AG09309 (cell line): Measurements from ENCODE around the gene STIMATE.

ENCODE experiments used
- DNase-seq: peaks from one replicate; pipeline ENCODE4 v3.0.0-alpha.2; 2010; ENCODE audit warnings: low read depth
- H3K4me3 ChIP-seq: 2 replicates; pipeline ENCODE4 v1.5.1; 2011; ENCODE audit warnings: mild to moderate bottlenecking, low read depth, low read length, moderate library complexity; ENCODE audit not compliant: control insufficient read depth
- TF ChIP-seq, protein P1 (sequence below): IDR thresholded peaks from 2 replicates; pipeline ENCODE4 v1.5.1; 2011; ENCODE audit warnings: mild to moderate bottlenecking, low read depth, low read length, inconsistent platforms; ENCODE audit not compliant: insufficient read depth, control insufficient read depth; ENCODE audit errors: missing control alignments

The STIMATE gene

DNA sequence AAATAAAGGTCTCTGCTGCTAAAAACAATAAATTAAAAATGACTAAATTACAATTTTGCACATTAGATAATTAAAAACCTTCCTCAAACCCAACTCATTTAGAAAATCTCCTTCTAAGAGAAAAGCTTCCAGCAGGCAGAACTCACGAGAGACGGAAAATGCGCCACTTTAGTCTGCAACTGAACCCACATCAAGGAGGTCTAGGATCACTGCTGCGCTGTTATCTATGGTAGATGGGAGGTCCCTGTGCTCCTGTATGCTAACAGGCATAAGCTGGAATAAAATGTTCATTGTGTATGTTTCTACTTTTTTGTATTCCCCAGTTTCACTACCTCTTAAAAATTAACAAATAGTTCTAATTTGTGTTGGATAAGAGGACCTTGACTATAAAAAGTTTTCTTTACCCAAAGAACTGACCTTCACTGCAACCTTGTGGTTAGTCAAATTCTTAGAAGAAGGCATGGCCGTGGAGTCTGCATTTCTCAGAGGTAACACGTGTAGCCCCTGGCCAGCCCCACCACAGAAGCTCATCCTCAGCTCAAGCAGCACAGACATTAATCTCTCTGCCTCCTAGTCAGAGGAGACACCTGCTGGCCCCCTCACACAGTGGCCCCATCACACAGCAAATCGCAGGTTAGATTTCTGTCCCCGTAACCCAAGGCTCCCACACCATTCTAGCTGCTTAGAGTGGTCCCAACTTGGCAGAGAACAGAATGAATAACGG is 22.3 kb downstream of the STIMATE start:
- TF ChIP-seq, protein P1, sequence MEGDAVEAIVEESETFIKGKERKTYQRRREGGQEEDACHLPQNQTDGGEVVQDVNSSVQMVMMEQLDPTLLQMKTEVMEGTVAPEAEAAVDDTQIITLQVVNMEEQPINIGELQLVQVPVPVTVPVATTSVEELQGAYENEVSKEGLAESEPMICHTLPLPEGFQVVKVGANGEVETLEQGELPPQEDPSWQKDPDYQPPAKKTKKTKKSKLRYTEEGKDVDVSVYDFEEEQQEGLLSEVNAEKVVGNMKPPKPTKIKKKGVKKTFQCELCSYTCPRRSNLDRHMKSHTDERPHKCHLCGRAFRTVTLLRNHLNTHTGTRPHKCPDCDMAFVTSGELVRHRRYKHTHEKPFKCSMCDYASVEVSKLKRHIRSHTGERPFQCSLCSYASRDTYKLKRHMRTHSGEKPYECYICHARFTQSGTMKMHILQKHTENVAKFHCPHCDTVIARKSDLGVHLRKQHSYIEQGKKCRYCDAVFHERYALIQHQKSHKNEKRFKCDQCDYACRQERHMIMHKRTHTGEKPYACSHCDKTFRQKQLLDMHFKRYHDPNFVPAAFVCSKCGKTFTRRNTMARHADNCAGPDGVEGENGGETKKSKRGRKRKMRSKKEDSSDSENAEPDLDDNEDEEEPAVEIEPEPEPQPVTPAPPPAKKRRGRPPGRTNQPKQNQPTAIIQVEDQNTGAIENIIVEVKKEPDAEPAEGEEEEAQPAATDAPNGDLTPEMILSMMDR = no peak
- no peak for DNase-seq
- H3K4me3 ChIP-seq = no peak overlapping the region

DNA sequence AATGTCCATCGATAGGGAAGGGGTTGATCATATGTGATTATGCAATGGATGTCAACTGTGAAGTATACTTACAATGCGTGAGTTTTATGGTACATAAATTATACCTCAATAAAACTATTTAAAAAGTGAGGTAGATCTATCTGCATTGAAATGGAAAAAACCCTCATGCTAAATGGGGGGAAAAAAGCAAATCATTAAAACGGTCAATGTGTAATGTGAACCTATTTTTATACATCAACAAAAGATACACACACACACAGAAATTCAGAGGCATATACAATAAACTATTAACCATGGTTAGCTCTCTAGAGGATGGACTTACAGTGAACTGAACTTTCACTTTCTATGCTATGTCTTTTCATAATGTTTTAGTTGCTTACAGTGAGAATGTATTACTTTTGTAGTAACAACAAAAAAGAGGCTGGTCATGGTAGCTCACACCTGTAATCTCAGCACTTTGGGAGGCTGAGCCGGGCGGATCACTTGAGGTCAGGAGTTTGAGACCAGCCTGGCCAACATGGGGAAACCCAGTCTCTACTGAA is 23.1 kb downstream of the STIMATE start:
- no peak for DNase-seq
- TF ChIP-seq, protein P1 = no peak
- H3K4me3 ChIP-seq = no peak overlapping the region

DNA sequence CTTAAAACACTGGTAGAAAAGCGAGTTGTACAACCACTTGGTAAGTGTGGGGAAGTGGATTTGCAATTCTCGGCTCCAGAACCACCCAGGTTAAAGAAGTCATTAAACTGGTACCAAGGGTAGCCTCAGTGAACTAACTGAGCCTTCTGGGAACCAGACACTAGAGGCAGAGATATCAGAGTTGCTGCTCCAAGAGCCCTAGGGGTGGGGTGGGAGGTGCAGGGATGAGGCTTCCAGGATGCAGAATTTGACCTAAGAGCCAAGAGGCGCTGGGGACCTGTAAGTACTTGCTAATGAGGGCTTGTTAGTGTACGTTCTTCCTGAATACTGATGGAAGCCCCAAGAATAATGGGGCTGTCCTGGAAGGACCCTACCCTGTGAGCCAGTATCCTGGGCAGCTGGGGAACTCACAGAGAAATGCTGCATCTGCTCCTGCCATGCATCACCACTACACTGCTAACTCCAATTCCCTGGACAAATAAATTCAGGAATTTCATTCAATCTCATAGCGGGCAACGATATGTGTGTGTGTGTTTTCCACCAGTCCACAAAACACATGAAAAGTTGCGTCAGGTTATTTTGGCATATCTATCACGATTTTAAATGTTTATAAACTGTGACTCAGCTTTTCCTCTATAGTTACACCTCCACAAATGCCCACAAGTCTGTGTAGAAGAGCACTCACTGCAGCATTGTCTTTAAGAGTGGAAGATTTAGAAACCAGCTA is 23.8 kb downstream of the STIMATE start:
- DNase-seq = peak; percentile 67
- TF ChIP-seq, protein P1 = no peak
- H3K4me3 ChIP-seq = no peak overlapping the region

DNA sequence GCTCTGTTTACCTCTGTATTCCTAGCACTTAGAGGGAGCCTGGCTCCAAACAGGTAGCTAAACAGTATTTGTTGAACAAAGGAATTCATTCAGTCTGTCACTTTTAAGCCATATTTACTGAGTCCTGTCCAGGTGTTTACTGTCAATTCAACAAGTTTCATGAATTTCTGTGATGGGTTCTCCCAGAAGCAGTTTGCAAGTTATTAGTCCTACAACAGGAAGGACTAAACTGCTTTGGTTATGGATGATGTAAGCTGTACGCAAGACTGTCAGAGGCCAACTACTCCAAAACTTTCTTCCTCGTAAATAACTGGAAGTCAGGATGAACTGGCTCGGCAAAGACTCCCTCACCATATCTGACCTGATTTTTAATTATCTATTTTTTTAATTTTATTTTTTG is 25.1 kb downstream of the STIMATE start:
- TF ChIP-seq, protein P1 = no peak
- no peak overlapping the region for H3K4me3 ChIP-seq
- no peak for DNase-seq

DNA sequence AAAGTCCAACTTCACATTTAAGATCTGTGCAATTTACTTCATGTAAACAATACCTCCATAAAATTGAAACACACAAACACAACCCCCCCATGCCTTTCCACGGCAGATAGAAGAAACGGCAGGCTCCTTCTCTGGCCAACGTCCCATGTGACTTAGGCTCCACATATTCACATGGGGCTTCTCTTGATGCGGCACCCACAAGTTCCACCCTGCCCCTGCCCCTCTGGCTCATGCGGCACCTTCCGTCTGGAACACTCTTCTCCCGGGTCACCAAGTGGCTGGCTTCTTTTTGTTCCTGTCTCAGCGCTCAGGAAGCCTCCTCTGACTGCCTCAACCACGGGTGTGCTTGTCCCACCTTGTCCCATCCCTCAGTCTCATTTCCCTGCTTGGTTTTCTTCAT is 25.6 kb downstream of the STIMATE start:
- TF ChIP-seq, protein P1 = no peak
- no peak overlapping the region for H3K4me3 ChIP-seq
- no peak for DNase-seq

DNA sequence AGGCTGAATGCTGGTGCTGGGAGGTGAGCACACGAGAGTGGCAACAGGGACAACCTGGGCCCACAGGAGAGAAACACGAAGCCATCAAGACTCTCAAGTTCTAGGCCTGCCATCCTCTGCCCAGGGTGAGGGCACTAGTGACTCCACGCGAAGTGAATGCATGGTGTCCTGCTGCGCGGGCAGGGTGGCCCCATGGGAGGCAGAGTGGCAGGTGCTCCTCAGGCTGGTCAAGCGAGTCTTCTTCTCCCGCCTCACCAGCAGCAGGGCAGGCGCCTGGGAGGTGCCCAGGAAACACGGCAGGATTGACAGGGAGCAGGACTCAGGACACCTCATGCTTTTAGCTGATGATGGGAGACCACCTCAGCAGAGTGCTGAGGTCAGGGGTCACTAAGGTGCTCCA is 26.9 kb downstream of the STIMATE start:
- H3K4me3 ChIP-seq = no peak overlapping the region
- TF ChIP-seq, protein P1 = no peak
- DNase-seq = no peak
